HG02840 (cell line): ENCODE data around the gene SMAD7.

Experiments used
- ATAC-seq: cut with Tn5 transposase; IDR thresholded peaks from one replicate; pipeline ENCODE4 v1.9.1; 2021; ENCODE audit warnings: mild to moderate bottlenecking, moderate library complexity, moderate number of reproducible peaks; ENCODE audit not compliant: unreplicated experiment, low FRiP score

The SMAD7 gene

DNA sequence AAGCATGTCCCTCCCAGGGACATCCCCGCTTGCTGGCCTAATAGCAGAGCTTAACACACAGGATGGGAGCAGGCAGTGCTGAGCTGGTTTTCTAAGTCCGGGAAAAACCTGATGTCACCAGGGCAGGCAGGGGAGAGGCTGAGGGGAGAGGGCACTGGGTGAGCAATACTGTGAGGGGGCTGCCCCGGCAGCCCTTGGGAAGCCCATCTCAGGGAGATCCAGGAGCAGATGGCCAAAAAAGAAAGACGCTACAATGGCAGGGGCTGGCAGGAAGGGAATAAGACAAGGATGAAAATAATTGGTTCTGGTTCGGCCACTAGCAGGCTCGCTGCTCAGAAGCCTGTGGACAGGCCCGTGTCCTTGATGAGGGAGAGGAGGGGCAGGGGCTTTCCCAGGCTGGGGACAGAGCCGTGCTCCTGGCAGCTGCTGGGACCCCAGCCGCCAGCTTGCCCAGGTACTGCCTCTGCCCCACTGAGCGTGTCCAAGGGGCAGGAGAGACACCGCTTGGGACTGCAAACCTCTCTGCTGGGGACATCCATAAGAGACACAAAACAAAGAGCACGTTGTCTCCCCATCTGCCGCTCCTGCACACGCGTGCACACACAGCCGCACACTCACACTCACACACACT, 30.2 kb downstream of the SMAD7 start:
- ATAC-seq: no peak

DNA sequence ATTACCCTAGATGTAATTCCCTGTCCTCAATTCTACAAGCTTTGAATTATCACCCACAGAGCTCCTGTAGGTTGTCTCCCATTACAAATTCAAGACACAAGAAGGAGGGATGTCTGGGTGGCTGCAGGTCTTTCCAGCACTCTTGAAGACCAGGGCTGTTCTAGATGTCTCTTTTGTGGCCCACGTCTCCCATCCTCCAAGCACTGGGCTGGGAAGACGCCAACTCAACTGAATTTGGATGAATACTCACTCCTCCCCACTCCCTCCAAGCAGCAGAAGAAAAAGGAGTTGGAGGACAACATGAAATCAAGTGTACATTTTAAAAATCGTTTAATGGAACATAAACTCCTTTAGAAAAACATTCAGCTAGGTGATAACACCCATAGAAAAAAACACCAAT, 31.2 kb downstream of the SMAD7 start:
- ATAC-seq: no peak

DNA sequence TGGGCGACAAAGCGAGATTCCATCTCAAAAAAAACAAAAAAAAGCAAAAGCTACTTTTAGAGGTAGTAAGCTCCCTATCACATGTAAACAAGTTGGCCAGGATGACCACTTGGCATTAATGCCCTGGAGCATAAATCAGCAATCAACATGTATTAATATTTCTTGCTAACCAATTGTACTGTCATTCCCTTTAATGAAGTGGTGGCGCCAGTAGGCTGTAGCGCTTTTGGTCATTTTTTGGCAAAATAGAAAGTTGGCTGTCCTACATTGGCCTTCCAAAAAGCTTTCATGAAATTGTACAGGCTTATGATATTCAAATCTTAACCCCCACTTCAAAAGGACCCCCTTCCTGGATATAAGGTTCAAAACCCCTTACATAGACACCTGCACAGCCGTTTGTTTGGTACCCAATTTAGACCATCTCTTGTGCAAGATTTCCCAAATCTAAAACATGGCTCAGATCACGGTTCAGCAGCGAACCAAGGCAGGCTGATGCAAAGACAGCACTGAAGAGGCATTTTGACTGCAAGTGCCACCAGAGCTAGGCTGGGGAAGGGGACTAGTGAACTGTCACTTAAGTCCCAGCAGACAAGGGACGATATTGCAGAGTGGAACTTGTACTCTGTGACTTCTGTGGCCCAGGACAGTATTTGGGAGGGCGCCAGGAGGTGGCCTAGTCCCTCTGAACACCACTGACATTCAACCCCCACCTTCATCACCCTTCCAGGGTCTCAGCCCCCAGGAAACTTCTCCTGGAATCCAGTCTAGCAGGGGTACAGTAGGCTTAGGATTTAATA, 31.9 kb downstream of the SMAD7 start:
- no peak for ATAC-seq

DNA sequence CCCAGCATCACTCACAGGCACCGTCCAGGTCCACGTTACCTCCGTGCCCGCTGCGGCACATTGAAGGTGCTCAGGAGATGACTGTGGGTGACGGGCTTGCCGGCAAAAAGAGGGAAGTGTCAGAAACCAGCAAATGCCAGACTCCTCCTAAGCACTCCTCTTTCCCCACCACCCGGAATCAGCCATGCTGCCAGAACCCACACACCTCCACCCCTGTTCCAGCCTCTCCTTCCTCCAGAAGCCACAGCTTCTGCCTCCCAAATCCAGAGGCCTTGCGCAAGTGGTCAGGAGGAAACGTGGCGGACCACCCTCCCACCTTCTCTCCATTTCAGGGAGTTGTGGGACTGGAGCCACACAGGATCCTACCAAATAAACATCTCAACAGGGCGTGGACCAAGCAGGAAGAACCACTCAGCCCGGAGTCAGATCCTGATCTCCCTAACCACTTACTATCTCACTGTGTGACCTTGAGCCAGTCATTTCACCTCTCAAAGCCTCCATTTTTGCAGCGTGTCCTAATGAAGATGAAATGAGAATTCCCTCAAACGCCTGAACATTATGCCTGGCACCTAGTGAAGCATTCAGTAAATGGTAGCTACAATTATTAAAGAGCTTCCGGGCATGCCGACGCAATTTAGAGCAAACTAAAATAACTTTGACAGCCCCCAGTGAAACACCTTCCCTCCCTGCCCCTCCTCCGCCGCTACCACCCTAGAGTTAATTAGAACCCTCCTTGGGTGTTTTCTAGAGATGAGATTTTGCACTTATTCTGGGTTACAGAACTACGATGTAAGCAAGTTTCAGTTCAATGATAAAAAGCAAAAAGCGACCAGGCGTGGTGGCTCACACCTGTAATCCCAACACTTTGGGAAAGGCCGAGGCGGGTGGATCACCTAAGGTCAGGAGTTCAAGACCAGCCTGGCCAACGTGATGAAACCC, 32.9 kb downstream of the SMAD7 start:
- ATAC-seq: no peak

DNA sequence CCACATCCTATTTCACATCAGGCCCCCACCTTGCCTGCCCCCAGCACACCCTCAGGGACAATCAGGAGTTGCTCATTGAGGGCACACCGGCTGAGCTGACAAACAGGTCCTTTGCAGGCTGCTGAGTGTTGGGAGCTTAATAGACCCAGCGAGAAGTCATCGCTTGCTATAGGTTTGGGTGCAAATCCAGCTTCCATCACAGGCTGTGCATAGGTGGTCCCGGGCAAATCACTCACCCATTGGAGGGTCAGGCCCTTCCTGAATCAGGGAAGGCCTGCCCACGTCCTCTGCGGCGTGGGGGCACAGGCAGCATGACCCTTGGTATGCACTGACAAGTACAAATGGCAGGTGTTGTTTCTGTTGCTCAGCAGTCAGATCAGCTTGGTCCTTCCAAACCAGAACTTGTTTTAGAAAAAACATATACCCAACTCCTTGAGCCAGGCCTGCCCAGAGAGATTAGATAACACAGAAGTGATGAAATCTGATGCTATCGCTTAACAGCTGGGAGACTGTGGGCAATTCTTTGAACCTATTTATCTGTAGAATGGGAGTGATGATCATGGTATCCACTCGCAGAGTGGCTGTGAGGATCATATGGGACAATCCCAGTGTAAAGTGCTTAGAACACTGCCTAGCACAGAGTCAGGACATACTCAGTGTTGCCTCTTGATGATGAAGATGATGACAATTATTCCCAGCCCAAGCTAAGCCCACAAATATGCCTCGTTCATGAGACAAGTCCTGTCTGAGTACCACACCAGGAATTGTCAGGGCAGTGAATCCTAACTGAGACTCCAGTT, 34.9 kb downstream of the SMAD7 start:
- ATAC-seq: no peak

DNA sequence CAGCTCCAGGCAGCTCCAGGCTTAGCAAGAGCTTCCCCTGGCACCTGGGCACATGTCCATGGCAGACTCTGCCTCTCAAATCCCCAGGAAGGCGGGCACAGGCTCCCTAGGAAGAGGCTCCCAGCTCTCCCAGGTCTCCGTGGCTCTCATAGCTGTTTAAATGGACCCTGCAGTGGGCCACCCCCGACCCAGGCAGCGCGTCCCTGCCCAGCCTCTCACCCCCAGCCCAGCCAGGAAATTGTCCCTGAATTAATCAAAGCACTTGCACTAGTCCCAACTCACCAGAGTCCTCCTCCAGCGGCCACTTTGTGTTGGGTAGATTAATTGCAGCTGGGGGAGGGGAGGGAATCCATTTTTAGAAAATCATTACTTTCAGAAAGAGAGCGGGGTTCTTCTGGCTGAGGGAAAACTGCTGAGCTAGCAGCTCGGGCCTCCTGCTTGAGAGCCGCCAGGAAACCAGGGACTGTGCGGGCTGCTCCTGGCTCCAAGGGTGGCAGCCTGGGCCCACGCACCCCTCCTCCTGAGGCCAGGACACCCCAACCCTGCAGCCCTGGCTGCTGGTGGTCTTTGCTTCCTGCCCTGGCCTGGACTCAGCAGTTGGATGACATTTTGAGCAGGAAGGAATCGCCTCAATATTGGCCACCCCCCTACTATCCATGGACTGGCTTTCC, 36.0 kb downstream of the SMAD7 start:
- ATAC-seq: no peak

DNA sequence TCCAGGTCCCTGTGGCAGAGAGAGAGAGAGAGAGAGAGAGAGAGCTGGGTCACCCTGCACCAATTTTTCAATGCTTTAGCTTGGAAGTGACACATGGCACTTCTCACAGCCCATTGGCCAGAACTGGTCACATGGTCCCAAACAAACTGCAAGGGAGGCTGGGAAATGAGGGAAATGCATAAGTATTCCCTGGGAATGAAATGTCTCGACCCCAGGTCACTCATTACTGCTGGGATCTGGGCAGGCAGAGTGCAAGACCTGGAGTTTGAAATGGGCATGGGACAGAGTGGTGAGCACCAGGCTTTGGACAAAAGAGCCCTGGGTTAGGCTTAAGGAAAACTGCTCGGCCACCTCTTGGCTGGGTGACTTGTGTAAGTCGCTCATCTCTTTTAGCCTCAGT, 37.0 kb downstream of the SMAD7 start:
- no peak for ATAC-seq

DNA sequence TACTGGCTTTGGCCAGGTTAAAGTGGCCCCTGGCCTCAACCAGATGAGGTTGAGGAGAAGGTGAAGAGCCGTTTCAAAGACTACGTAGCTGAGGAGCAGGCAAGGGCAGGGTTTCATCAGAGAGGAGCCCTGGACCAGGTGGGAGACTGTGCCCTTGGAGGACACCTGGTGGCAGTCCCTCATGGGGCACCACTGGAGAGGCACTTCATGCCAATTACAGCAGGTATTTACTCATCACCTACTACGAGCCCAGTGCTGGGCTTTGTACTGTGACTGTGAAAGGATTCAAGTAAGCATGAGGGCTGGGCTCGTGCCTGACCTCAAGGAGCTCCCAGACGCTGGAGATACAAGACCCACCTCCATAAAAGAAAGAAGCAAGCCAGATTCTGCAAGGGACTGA, 37.6 kb downstream of the SMAD7 start:
- no peak for ATAC-seq

DNA sequence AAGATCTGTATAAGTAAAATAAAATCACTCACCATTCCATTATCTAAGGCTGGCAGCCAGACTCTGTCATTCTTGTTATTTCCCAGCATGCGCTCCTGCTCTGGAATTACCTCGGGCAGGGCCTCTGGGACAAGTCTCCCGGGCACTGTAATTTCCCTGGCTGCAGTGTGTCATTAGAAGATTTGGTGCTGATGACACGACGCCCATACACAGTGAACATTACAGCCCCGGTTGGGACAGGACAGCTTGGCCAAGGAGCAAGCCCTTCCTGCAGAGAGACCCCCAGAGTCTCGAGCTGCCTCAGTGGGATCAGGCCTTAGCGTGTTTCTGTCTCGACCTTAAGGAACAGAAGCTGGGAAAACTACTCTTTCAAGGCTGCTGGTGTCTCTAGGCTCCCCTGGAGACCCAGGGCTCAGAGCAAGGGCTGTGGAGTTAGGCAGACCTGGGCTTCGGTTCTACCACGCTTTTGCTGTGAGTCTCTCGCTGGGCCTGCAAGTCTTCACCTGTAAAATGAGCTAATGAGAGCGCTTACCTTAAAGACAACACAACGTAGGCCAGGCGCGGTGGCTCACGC, 39.7 kb downstream of the SMAD7 start:
- no peak for ATAC-seq

DNA sequence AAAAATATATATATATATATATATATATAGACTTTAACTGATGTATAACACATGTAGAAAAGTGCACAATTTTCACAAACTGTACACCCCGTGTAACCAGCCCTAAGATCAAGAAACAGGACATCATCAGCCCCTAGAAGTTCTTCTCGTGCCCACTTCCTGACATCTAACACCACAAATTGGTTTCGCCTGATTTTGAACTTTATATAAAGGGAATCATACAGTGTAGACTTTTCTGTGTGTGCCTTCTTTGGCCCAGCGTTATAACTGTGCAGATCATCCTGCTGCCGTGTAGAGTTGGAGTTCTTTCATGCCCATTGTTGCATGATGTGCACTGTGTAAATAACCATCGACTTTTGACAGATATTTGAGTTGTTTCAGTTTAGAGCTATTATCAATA, 41.0 kb downstream of the SMAD7 start:
- ATAC-seq: no peak

DNA sequence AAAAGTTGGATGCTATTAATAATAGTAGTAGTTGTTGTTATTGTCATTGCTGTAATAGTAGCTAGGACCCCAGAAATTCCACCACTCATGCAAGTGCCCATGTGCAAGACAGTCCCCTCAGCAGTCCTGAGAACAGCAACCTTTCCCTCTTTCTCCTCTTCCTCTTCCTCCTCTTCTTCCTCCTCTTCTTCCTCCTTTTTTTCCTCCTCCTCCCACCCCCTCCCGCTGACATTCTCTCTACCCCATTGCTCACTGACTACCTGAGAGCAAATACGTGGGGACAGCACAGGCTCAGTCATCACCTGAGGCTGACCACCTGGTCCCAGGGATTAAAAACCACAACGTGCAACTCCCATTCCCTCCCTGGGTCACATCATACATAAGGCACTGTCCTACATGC, 41.8 kb downstream of the SMAD7 start:
- no peak for ATAC-seq

DNA sequence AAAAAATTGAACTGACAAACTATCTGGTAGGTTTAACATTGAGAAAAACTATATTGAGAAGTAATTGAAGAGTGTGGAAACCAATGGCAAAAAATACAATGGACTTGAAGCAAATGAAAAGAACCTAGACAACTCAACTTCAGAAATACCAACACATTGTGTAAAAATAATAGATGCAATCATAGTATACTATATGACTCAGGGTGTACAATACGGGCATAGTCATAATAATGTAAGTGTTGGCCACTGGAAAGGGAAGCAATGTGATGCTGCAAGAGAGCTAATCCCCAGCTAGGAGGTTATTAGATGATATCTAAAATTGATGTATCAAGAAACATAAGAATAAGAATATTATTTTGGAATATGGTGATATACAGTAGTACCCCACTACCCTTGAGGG, 45.3 kb downstream of the SMAD7 start:
- ATAC-seq: no peak

DNA sequence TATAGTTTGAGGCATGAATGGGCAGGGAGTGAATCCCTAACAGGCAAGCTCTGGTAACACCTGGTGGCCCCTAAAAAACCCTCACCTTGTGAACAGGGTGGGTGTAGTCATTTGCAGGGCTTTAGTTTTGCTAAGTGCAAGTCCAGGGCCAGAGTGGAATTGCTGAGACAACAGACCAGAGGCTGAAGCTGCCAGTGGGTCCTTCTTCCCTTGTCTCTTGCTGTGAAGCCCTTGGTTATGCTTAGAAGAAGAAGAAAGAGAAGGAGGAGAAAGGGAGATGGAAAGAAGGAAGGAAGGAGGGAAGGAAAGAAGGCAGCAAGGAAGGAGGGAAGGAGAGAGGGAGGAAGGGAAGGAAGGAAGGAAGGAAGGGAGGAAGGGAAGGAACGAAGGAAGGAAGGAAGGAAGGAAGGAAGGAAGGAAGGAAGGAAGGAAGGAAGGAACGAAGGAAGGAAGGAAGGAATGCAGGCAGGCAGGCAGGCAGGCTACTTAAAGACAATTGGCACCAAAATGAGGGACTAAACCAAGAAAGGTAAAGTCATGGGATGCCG, 45.8 kb downstream of the SMAD7 start:
- ATAC-seq: no peak

DNA sequence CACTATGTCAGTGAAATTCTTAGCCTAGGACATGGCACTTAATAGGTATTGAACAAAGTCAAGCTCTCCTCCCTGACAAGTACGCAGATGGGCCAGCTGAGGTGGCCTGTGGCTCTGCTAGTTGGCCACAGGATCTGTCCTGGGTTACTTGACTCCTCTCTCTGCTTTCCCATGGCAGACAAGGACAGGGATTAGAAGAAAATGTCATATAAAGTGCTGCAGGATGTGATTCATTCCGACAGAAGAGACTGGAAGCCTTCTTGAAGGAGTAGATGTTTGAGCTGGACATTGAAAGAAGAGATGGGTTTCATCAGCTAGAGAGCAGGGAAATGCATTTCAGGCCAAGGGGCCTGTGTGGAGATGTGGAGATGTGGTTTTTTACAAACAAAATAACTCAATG, 46.7 kb downstream of the SMAD7 start:
- no peak for ATAC-seq

DNA sequence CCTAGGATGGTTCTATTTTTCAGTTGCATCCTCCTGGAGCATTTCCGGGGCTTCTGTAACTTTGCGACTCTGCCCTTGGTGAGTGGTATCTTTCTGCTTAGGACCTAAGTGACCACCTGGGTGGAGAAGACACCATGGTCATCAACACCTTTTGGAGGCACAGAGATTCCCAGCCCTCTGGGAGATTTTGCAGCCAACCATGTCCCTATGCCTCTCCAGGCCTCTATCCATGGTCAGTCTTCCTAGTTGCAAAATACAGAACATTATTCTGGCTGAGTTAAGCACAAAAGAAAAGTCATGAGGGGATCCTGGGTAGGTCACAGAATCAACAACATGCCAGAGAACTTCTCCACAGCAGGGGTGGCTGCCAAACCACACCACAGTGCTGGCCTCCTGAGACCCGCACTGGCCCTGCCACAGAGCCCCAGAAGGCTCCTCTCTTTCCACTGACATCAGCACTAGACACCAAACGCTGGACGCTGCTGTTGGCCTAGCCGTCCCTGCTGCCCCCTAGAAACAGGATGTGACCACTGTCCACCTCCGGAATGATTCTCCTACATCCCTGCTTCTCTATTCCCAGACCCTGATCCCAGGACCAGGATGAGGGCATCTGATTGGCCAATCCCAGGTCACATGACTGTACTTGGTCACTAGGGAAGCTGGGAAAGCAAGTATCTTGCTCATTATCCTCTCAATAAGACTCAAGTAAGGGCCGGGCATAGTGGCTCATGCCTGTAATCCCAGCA, 47.7 kb downstream of the SMAD7 start:
- ATAC-seq: no peak

DNA sequence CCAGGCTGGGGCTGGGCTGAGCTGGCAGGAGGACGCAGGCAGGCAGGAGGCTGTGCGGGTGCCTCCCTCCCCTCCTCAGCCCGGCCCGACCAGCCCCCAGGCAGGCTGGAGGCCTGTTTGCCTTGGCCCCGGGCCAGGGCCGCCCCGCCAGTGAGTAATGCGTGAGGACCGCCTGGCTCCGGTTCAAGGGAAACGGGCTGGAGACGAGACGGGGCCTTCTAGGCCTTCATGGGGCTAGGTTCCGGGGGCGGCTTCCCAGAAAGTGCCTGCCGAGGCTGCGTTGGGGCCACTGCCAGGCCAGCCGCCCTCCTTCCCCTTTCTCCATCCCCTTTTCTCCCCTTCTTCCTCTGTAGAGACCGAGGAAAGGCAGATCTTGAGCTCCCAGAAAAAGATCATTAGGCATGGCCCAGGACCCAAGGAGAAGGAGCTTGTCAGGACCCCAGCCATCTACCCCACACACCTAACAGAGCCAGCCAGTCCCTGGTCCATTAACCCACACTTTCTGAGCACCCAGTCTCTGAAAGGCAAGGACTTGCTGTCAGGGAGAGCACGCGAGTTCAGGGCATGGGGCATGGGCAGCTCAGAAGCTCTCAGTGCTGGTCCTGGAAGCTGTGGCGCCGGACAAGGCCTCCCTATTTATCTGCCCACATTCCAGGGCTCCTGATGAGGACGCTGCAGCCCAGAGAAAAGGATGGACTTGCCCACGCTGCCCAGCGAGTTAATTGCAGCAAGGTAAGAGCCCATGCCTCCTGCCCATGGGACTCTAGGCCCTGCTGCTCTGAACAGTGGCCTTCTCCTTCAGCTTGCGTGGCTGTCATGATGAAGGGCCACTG, 48.5 kb downstream of the SMAD7 start:
- ATAC-seq: no peak

DNA sequence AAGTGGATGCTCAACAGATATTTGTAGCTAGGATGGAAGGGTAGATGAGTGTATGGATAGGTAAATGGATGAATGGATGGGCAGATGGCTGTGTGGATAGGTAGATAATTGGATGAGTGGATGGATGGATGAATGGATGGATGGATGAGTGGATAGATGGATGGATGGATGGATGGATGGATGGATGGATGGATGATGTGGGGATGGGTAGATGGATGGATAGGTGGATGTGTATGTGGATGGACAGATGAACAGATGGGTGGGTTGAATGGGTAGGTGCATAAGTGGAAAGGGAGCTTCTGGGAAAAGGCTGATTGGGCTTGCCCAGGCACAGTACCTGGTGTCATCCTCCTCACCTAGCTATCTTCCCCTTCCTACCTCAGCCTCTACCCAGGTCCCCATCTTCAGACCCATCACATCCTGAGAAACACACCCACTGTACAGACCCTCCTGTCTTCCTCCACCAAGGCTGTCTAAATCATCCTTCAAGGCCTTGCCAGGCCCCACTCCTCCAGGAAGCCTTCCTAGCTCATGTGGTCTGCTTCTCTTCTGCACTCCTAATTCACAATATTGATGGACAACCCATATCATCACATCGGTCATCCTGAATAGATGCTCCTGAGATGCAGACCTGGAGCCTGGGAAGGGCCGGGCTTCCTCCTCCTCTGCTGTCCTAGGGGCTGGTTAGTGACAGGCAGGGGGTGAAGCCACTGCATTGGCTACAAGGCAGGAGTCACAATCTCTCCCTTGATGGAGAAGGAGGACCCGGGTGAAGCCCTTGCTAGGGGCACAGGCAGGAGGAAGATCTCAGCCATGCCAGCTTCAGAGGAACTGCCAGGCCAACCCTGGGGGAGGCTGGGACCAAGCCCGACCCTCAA, 49.4 kb downstream of the SMAD7 start:
- no peak for ATAC-seq
